HG02610 (cell line): ENCODE results near the gene A1BG.
"Not testable (repeated sequence)": the region's sequence is repeated elsewhere in the genome, so short reads cannot be mapped to it uniquely, and the experiment has no call there.

ENCODE experiments used
- ATAC-seq: cut with Tn5 transposase; IDR thresholded peaks from one replicate; pipeline ENCODE4 v1.9.1; 2021; ENCODE audit warnings: mild to moderate bottlenecking, moderate library complexity; ENCODE audit not compliant: unreplicated experiment

A1BG gene

DNA sequence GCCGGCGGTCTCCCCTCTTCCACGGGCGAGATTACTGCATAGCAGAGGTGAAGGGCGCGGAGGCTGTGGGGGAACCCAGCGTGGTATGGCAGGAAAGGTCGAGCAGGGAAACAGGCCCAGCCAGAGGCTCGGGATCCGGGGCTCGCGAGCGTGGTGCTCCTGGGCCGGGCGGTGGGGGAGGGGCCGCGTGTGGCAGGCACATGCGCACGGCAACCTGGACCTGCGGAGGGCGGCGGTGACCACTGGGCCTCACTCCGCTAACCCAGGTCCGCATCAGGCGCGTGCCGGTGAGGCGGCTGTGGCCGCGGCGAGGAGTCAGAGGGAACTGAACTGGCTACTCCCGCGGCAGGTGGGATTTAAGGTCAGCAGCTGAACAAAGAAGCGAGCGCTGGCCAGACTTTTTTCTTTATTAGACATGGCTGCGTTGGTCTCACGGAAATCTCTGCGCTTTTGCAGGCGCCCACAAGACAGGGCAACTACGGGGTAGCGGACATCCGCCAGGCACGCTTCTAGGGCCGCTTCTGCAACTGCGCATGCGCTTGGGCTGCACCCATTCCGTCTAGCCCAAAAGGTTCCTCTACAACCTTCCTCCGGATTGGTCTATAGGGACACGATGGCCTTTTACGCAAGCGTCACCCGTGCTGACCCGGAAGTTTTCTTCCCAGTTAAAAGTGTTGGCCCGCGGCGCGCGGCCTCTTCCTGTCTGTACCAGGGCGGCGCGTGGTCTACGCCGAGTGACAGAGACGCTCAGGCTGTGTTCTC, 33.5 kb upstream of the A1BG start, which contains the start of gene RPS5:
RPS5 (plus strand) TSS at position 694 of the 762 bp plus-strand sequence. CDS start 869 bp downstream, outside the sequence.
- ATAC-seq, result peak; percentile 84

GRCh38 chr19:58385891-58386575, 32.7 kb upstream of the A1BG start:
- ATAC-seq, result peak; percentile 8

- no peak for ATAC-seq
Observed at GRCh38 chr19:58385313-58385890, 32.1 kb upstream of the A1BG start.

DNA sequence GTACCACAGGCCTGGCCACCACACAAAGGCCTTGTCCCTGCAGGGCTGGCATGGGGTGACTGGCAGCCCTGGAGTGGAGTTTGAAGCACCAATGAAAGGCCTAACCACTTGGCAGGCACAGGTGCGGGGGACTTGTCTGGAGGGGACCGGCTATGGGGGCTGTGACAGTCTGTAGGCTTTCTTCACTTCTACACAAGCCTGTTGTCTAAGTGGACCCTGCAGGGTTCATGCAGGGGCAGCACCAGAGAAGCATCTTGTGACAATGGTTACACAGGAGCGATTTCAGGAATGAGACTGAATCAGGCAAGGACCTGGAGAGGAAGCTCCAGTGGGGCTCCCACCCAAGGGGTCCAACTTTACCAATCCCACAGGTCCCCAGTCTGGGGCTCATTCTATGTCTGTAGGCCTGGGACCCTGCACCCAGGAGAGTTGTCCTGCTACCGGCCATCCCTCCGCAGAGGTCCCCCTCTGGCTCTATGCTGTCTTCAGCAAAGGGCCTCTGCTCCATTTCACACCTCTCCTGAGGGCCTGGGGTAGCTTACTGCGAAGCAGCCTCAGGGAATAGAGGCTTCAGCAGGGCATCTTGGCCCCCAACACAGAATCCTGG, 29.8 kb upstream of the A1BG start:
- ATAC-seq, result no peak

GRCh38 chr19:58381460-58382212, 28.3 kb upstream of the A1BG start:
- ATAC-seq, result no peak

GRCh38 chr19:58380662-58381459, 27.6 kb upstream of the A1BG start, which contains the start of gene ZNF837:
Gene ZNF837 (minus strand): TSS chr19:58381030. CDS start chr19:58369332, 11,698 bp downstream.
- peak; percentile 85 for ATAC-seq

- ATAC-seq, result no peak
Observed at GRCh38 chr19:58380037-58380661, 26.9 kb upstream of the A1BG start.

DNA sequence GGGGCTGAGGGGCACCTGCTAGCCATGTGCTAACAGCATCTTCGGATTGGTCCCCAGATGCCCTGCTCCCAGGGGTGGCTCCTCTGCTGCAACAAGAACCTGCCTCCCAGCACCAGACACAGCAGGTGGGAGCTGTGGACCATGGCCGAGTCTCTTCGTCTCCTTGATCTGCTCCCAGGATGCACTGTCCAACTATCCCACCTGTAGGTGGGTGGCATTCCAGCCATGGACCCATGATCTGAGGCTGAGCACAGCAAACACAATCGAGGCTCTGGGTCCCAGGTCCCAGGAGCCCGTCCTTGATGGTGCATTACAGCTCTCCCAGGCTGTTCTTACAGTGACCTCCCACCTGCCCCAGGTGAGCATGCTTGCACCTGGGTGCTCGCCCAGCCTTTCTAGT, 26.0 kb upstream of the A1BG start:
- ATAC-seq, result no peak

DNA sequence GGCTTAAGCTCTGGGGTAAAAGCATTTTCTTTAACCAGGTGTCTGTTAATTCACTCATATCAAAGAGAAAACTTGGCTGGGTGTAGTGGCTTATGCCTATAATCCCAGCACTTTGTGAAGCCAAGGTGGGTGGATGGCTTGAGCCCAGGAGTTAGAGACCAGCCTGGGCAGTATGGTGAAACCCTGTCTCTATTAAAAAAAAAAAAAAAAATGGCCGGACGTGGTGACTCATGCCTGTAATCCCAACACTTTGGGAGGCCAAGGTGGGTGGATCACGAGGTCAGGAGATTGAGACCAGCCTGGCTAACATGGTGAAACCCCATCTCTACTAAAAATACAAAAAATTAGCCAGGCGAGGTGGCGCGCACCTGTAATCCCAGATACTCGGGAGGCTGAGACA, 23.4 kb upstream of the A1BG start:
- ATAC-seq, result not testable (repeated sequence)

GRCh38 chr19:58374200-58374599, 20.9 kb upstream of the A1BG start:
- no peak for ATAC-seq

- no peak for ATAC-seq
Observed at GRCh38 chr19:58372311-58373133, 19.2 kb upstream of the A1BG start.

- ATAC-seq, result no peak
Observed at GRCh38 chr19:58368561-58369360, 15.5 kb upstream of the A1BG start.

GRCh38 chr19:58367698-58368454, 14.6 kb upstream of the A1BG start:
- no peak for ATAC-seq

DNA sequence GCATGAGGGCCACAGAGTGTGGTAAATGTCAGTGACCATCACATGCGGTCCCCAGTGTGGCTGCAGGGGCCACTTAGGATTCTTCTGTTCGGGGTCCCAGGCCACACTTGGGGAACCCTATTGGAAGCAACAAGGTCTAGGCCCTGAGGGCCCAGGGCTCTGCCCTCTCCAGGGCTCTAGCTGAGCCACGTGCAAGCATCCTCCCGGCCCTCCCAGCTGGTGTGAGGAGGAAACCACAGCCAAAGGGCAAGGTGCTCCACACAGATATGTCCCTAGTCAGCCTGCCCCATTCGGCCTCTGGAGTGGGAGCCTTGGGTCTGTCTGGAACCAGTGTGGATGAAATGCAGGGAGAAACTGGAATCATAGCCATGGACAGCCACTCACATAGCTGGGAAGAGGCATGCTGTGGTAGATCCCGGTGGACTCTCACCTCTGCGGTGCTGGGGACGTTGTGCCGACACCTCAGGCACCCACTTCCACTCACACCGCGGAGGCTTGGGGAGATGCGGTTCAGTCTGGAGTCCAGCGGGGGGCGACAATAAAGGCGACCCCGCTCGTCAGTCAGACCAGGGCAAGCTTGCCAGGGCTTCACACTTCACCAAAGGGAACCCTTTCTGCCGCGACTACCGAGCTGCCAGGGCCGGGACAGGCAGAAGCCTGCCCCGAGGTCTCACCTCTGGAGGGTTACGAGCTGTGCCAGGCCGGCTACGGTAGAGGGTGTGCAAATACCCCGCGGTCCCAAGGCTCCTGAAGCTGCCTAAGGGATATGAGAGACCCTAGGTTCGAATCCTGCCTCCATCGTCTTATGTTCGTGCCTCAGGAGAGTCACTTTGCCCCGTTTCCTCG, 13.5 kb upstream of the A1BG start:
- no peak for ATAC-seq

DNA sequence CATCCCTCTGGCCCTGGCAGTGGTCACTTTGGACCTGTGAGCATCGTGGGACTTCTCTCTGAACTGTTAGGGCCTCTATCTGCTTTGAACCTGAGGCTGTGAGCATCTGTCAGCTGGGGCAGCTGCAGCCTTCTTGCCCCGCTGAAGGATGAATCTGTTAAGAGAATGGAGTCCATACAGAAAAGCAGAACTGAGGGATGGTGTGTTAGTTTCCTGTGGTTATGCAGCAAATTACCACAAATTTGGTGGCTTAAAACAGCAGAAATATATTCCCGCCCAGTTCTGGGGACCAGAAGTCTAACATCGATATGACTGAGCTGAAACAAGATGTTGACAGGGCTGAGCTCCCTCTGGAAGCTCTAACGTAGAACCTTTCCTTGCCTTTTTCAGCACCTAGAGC, 10.9 kb upstream of the A1BG start:
- no peak for ATAC-seq
